WI38 (cell line): ENCODE data around the gene CNKSR1.

Experiments
- H3K4me3 ChIP-seq: 2 replicates; pipeline ENCODE4 v1.5.1; 2011; ENCODE audit warnings: low read depth, mild to moderate bottlenecking, control low read depth, low read length
- CTCF ChIP-seq: IDR thresholded peaks from 2 replicates; pipeline ENCODE4 v1.5.1; 2012; ENCODE audit warnings: low read depth, mild to moderate bottlenecking, control low read depth, low read length

CNKSR1 gene

GRCh38 chr1:26177182-26177684, at the start of gene CNKSR1:
TSS of gene CNKSR1 (plus strand) at chr1:26177491. CDS start at chr1:26177548, 57 bp downstream.
- TF ChIP-seq CTCF: no peak
- H3K4me3 ChIP-seq: no peak within 1 kb of the TSS

- TF ChIP-seq CTCF: no peak
- no peak overlapping the region for H3K4me3 ChIP-seq
Measured at GRCh38 chr1:26129778-26130177, 47.5 kb upstream of the CNKSR1 start.

- TF ChIP-seq CTCF: no peak
- H3K4me3 ChIP-seq: no peak overlapping the region
Measured at GRCh38 chr1:26130695-26131094, 46.6 kb upstream of the CNKSR1 start.

GRCh38 chr1:26132128-26132833, 45.0 kb upstream of the CNKSR1 start:
- TF ChIP-seq CTCF: no peak
- H3K4me3 ChIP-seq: no peak overlapping the region

- H3K4me3 ChIP-seq: no peak overlapping the region
- TF ChIP-seq CTCF: no peak
Measured at GRCh38 chr1:26132834-26133167, 44.5 kb upstream of the CNKSR1 start.

GRCh38 chr1:26134466-26134865, 42.8 kb upstream of the CNKSR1 start:
- no peak for TF ChIP-seq CTCF
- no peak overlapping the region for H3K4me3 ChIP-seq

- no peak for TF ChIP-seq CTCF
- H3K4me3 ChIP-seq: no peak overlapping the region
Measured at GRCh38 chr1:26138974-26139558, 38.2 kb upstream of the CNKSR1 start.
